HG03378 (cell line): ENCODE results near the gene PYDC1.
"Not testable (repeated sequence)": the region's sequence is repeated elsewhere in the genome, so short reads cannot be mapped to it uniquely, and the experiment has no call there.

Source experiments
- ATAC-seq: cut with Tn5 transposase; IDR thresholded peaks from one replicate; pipeline ENCODE4 v1.9.1; 2021; ENCODE audit warnings: mild to moderate bottlenecking, moderate library complexity; ENCODE audit not compliant: unreplicated experiment

Gene PYDC1

DNA sequence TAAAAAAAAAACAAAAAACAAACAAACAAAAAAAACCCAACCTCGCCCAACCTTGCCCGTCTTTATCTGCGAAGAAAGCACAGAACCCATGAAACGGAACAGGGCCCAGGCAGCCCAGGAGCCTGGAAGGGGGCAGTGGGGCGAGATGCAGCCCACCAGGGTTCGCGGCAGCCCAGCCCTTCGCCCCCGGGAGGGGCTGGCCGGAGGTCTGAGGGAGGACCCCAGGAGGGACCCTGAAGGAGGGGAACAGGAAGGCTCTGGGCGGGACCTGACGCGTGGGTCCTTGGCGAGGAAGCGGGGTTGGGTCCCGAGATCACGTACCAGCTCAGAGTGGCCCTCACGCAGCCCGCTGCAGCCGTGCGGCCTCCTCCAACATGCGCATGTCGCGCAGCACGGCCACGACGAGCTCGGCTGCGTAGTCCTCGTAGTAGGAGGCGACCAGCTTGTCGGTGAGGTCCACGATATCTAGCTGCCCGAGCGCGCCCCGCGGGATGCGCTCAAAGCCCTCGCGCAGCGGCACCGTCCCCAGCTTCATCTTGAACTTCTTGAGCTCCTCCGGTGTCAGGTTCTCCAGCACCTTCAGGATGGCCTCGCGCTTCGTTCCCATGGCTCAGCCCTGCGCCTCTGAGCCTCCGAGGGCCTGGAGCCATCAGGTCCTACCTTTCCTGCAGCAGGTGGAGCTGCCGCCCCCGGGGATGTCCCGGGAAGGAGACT is at the start of gene PYDC1:
PYDC1 (minus strand) TSS at position 714 of the 714 bp plus-strand sequence; CDS start at position 607, 107 bp downstream.
- ATAC-seq: no peak

DNA sequence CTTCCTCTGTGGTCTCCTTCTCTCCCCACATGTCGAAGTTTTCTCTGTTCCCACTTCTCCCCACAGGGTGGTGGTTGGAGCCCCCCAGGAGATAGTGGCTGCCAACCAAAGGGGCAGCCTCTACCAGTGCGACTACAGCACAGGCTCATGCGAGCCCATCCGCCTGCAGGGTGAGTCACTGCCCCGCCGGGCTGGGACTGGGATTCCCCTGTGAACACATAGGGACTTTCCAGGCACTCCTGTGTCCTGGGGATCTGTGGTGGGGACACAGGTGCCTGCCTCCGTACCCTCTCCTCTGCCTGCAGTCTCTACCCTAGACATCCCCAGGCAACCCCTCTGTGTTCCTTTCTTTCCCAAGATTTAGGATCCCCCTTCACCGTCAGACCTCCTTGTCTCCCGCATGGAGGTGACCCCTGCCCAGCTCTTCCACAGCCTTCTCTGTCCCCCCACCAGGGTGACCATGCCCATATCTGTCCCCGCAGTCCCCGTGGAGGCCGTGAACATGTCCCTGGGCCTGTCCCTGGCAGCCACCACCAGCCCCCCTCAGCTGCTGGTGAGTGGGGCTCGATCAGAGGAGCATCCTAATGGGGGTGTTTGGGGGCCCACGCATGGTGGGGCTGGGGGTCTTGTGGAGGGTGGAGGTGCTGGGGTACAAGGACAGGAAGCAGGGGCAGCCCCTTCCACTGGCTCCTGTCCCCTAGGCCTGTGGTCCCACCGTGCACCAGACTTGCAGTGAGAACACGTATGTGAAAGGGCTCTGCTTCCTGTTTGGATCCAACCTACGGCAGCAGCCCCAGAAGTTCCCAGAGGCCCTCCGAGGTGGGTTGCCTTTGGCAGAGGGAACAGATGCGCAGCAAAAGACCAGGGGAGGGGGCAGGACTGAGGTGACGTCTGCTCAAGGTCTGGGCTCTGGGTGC is 48.7 kb upstream of the PYDC1 start:
- ATAC-seq: peak; percentile 89

DNA sequence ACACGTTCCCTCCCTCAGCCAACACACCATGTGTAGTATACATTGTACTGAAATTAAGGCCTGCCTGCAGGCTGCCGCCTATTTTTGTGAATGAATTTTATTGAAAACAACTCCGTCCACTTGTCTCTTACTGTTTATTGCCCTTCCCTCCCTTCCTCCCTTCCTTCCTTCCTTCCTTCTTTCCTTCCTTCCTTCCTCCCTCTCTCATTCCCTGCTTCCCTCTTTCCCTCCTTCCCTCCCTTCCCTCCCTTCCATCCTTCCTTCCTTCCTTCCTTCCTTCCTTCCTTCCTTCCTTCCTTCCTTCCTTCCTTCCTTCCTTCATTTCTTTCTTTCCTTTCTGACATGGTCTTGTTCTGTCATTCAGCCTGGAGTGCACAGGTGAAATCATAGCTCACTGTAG is 45.1 kb upstream of the PYDC1 start:
- no peak for ATAC-seq

DNA sequence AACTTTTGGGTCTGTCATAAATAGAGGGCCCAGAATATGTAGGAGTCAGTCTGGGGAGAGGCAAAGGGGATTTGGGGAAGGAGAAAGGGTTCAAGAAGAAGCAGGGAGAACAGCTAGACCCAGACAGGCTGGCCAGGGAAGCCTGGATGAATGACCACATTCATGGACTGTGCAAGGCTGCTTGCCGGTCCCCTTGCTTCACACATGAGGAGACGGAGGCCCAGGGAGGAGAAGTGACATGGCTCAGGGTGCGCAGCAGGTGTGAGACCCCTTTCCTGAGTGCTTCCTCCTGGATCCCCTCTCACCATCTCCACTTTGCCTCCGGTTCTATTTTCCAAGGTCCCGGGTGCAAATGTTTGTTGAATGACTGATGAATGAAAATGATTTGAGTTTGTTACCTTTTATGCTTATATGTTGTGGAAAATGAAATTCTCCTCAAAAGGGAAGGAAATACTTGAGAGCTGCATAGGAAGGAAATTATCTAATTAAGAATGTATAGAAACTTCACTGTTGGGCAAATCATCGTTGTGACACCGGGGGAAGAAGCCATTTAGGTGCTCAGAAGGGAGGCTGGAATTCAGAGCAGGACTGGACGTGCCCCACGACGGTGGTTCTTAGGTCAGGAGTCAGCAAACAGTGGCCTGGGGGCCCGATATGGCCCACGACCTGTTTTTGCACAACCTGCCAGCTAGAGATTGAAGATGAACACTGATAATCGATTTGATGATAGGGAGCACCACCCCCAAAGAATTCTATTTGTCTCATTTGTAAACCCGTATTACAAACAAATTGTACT is 43.4 kb upstream of the PYDC1 start:
- no peak for ATAC-seq

DNA sequence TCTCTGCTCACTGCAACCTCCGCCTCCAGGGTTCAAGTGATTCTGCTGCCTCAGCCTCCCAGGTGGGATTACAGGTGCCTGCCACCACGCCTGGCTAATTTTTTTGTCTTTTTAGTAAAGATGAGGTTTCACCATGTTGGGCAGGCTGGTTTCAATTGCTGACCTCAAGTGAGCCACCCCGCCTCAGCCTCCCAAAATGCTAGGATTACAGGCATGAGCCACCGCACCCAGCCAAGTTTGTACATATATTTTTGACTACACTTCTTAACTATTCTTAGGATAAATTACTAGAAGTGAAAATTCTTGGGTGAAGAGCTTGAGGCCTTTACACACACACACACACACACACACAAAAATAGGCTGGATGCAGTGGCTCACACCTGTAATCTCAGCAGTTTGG is 41.4 kb upstream of the PYDC1 start:
- ATAC-seq: no peak

DNA sequence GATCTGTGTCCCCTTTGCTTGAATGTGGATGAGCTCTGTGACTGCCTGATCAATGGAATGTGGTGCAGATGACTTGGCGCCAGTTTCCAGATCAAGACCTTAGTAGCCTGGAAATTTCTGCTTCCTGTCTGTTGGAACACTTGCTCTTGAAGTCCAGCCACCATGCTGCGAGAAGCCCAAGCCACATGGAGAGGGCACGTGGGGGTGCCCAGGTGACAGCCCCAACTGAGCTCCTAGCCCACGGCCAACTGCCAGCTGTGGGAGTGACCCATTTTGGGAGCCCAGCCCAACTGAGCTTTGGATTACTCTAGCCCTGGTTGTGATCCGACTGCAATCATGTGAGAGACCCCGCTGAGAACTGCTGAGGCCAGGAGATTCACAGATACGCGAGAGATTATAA is 39.5 kb upstream of the PYDC1 start:
- no peak for ATAC-seq

DNA sequence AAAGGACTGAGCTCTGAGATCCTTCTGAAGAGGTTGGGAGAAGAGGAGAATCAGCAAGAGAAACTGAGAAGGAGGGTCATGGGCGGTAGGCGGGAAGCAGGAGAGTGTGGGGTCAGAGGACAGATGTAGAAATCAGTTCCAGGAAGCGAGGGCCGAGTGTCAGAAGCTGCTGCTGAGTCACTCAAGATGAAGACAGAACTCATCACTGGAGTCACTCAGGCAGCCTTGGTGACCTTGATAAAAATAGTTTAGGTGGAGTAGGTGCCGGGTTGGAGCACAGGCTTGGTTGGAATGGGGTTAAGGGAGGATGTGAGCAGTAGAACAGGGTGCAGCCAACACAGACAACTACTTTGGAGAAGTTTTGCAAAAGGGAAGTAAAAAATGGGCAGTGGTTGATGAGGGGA is 36.7 kb upstream of the PYDC1 start:
- no peak for ATAC-seq

DNA sequence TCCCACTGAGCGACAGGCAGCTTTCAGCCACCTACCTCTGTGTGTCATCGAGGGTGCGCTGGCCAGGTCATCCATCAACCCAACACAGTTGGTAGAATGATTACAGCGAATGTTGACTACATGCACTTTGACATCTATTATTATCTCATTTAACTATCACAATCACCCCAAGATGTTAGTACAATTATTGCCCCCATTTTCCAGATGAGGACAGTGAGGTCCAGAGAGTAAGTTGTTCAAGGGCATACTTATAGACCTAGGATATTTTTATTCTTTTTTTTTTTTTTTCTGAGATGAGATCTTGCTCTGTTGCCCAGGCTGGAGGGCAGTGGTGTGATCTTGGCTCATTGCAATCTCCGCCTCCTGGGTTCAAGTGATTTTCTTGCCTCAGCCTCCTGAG is 34.5 kb upstream of the PYDC1 start:
- ATAC-seq: no peak

DNA sequence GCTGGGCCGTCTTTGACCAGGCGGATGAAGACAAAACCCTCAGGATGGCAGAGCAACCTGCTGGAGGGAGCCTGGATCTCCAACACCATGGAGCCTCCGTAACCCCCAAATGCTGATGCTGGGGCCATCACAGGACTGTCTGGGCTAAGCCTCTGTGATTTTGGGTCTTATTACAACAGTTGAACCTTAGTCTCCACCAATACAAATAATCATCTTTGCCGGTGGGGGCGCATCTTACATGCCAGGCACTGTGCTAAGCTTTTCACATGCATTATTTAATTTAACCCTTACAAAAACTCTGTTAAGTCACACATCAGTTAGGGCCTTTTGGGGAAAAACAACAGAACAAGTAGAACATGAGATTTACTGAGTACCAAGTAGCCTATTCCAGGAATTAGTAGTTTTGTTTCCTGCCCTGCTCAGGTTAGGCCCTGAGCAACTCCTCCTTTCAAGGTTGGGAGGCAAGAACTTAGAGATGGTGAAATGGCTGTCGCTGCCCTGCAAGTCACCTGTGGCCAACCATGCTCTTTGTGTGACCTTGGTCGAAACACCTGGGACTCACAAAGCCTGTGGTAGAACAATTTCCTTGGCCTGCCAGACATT is 33.9 kb upstream of the PYDC1 start:
- ATAC-seq: no peak

DNA sequence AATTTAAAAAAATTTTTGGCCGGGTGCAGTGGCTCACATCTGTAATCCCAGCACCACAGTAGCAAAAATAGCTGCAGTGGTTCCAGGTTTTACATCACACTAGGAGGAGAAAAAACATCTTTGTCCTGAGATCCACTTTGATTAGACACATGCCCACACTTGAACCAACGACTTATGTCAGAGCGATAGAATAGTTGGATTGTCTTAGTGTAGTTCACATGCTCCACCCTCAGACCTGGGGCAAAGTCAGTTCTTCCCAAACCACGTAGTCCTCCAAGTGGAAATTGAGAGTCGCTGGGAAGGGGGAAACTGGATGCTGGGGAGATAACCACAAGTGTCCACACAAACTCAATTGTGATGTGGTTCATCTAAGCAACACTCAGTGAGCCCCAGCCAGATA is 31.4 kb upstream of the PYDC1 start:
- ATAC-seq: no peak

DNA sequence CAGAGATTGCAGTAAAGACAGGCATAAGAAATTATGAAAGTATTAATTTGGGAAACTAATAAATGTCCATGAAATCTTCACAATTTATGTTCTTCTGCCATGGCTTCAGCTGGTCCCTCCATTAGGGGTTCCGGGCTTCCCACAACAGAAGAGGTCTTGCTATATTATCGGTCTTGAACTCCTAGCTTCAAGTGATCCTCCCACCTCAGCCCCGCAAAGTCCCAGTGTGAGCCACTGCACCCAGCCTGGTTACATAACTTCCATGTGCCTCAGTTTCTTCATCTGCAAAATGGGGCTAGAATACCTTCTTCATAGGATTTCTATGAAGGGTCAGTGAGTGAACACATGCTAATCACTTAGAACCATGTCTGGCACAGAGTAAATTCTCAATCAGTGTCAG is 29.4 kb upstream of the PYDC1 start:
- ATAC-seq: no peak

DNA sequence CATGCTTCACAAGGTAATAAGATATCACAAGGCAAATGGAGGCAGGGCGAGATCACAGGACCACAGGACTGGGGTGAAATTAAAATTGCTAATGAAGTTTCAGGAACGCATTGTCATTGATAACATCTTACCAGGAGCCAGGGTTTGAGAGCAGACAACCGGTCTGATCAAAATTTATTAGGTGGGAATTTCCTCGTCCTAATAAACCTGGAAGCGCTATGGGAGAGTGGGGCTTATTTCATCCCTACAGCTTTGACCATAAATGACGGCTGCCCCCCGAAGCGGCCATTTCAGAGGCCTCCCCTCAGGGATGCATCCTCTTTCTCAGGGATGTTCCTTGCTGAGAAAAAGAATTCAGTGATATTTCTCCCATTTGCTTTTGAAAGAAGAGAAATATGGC is 28.7 kb upstream of the PYDC1 start:
- not testable (repeated sequence) for ATAC-seq

DNA sequence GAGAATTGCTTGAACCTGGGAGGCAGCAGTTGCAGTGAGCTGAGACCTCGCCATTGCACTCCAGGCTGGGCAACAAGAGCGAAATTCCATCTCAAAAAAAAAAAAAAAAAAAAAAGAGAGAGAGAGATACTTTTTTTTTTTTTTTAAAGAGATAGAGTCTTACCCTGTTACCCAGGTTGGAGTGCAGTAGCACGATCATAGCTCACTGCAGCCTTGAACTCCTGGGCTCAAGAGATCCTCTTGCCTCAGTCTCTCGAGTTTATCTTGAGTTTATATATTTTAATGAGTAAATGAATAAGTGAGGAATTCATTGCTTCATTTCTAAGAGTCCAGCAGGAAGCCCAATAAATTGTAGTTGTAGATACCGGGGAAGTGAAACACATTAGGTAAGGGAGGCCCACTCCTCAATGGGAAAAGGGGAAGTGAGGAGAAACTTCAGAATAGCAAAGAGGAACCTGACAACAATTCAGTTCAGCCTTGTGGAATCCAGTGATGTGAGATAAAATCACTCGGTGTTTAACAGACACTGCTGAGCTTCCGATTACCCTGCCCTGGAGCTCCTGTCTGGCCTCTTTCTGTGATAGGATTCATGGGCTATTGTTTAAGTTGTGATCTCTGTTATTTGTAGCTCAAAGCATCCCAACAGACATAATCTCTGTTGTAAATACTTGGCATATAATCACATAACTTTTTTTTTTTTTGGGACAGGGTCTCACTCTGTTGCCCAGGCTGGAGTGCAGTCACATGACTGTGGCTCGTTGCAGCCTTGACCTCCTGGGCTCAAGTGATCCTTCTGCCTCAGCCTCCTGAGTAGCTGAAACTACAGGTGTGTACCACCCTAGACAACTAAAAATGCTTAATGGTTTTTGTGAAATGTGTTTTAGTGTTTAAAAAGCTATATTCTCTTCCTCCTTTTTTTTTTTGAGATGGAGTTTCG is 27.1 kb upstream of the PYDC1 start:
- ATAC-seq: no peak

DNA sequence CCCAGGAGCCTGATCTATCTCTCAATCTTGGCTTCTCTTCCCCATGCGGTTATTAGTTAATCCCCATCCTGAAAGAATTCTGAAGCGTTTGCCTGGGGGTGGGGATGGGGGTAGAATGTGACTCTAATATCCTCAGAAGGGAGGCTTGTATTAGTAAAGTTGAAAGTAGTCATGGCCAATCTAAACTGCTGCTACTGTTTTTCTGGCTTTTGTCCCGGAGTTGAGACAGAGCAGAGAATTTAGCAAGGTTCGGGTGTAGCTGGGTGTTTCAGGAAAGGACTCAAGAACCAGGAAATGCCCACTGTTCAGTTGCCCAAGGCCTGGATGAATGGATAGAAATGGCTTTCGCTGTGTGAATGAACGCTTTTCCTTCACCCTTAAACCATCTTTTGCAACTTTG is 25.3 kb upstream of the PYDC1 start:
- ATAC-seq: no peak

DNA sequence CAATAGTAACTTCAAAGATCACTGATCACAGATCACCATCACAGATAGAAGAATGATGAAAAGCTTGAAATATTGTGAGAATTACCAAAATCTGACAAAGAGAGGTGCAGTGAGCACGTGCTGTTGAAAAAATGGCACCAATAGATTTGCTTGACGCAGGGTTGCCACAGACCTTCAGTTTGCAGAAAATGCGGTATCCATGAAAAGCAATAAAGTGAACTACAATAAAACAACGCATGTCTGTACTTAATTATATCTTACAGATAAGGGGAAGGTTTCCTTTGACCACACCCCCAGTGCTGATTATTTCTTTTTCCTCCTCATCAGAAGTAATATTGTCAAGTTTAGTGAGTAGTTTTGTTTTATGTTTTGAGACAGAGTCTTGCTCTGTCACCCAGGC is 21.1 kb upstream of the PYDC1 start:
- ATAC-seq: no peak

DNA sequence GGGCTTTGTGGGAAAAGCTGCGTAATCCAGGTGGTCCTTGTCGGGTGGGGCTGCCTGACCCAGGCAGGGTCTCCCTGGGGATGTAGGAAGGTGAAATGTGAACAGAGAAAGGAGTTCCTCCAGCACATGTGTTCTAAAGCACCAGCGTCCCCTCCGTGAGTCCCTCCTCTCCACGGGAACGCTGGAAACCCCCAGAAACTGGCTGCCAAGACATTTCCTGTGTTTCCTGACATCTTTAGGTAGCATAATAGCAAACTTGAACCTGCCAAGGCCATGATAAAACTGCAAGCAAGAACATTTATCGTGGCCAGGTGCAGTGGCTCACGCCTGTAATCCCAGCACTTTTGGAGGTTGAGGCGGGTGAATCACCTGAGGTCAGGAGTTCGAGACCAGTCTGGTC is 12.6 kb upstream of the PYDC1 start:
- ATAC-seq: no peak

DNA sequence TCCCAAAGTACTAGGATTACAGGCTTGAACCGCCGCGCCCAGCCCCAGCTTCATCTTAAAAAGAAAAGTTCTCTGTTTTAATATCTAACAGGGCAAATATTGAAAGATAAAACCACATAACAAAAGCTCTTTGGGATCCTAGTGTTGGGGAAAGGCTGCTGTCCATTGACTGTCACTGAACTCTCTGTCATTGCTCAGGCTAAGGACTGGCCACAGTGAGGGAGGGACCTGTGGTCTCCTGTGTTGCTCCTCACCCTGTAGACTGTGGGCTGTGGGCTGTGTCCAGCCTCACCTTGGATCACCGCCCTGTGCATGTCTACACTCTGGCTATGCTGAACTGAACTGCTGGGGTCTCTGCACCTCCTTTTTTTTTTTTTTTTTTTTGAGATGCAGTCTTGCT is 11.3 kb upstream of the PYDC1 start:
- ATAC-seq: no peak

DNA sequence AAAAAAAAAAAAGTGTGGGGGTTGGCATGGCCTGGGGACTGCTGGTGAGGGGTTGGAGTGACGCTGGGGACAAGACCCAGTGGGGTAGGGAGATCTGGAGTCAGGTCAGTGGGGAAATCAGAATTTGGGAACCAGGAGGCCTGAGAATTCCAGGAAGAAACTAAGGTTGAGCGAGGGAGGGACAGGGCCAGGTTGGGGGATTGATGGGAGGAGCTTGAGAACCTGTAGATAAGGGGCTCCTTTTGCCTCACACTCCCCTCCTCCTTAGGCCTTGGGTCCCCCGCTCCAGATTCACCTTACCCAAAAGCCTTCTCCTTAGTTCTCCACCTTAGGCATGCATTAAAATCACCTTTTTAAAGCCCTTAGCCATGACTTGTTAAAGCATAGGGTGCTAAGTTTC is 8.3 kb upstream of the PYDC1 start:
- ATAC-seq: no peak

DNA sequence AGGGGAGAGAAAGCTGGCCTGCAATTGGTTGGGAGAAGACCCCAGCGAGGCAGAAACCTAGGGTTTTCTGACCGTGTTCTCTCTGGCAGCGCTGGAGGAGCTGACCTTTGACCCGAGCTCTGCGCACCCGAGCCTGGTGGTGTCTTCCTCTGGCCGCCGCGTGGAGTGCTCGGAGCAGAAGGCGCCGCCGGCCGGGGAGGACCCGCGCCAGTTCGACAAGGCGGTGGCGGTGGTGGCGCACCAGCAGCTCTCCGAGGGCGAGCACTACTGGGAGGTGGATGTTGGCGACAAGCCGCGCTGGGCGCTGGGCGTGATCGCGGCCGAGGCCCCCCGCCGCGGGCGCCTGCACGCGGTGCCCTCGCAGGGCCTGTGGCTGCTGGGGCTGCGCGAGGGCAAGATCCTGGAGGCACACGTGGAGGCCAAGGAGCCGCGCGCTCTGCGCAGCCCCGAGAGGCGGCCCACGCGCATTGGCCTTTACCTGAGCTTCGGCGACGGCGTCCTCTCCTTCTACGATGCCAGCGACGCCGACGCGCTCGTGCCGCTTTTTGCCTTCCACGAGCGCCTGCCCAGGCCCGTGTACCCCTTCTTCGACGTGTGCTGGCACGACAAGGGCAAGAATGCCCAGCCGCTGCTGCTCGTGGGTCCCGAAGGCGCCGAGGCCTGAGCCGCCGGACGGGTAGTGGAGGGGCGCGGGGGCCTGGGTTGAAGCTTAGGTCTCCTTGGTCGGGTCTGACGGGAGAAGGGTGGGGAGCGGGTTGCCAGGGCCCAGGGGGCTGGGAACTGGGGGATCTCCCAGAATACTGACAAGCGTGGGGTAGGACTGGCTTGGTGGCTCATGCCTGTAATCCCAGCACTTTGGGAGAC is 7.4 kb upstream of the PYDC1 start:
- ATAC-seq: no peak
